ENCODE measurements around the gene BMP8B. TPM values are rescaled to one million over a fixed set of nuclear protein-coding genes. Genes with fewer than 3 reads are reported as not detected.

The BMP8B gene
- total and polyA plus RNA-seq, 2 of the 8 experiments (the other 6 are each of a cell fraction or from before 2014, with no cell fraction given), result 0.37 to 0.50 TPM

DNA sequence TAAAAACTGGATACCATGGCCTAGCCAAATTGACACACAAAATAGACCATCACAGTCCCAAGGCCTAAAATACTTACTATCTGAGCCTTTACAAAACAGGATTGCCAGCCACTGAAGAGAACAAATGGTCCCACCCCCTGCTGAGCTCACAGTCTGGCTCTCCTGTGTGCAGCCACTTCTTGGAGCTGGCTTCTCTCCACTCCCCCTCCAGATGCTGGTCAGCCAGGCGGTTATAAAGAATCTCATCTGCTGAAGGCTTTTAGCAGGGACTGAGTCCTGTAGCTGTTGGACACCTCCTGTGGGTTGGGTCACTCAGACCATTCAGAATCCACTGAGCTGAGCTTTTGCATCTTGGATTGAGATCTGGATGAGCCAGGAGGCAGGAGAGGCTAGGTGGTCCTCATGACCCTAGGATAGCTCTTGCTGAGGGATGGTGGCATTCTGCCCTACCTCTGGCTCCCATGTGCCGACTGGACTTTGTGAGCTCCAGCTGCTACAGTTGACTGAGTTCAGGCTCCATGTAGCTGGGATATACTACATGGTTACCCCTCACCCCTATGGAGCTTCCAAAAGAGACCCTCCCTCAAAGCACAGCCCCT lies 33.7 kb downstream of the BMP8B start:
- FAIRE-seq, result no peak
- Histone ChIP-seq H3K56ac (replicated peaks; ENCODE audit: insufficient read length, low read depth, low read length) (no peak overlapping the region), H3K27me3 (replicated peaks in 1 of 4; ENCODE audit: control insufficient read depth in 3 of 4, extremely low read depth in 1 of 4, insufficient read depth in 3 of 4, low read length in 3 of 4) (no peaks in the 10 kb centered on the region), H3K18ac (ENCODE audit: extremely low read depth, low read length) (no peak overlapping the region), H3K27ac (ENCODE audit: low read depth, low read length) (no peak overlapping the region), H2BK120ac (replicated peaks; ENCODE audit: low read depth, low read length) (no peak overlapping the region), H3K23ac (ENCODE audit: insufficient read length) (no peak overlapping the region), H3K14ac (ENCODE audit: insufficient read length) (no peak overlapping the region), H2BK20ac (ENCODE audit: low read length) (no peak overlapping the region), H2AK5ac (ENCODE audit: low read depth, low read length) (no peak overlapping the region), H2BK15ac (ENCODE audit: low read length) (no peak overlapping the region), H3K4ac (replicated peaks; ENCODE audit: insufficient read length, low read depth, low read length) (no peak overlapping the region), H4K91ac (replicated peaks; ENCODE audit: insufficient read length, low read length) (no peak overlapping the region), H3K4me3 (ENCODE audit: extremely low read depth in 1 of 4, insufficient read depth in 2 of 4, low read depth in 3 of 4, low read length in 4 of 4) (no peak overlapping the region), H2BK5ac (ENCODE audit: low read depth, low read length) (no peak overlapping the region), H3K4me1 (replicated peaks in 1 of 4; ENCODE audit: control insufficient read depth in 3 of 4, insufficient read depth in 4 of 4, low read length in 3 of 4) (no peaks in the 10 kb centered on the region), H4K5ac (ENCODE audit: insufficient read length, low read depth, low read length) (no peak overlapping the region), H4K8ac (ENCODE audit: extremely low read depth, insufficient read depth, low read length) (no peak overlapping the region), H3K23me2 (ENCODE audit: low read depth, low read length) (no peaks in the 10 kb centered on the region), H3K79me2 (ENCODE audit: control insufficient read depth in 1 of 2, insufficient read depth in 2 of 2, low read length in 2 of 2) (no peaks in the 10 kb centered on the region), H3K4me2 (ENCODE audit: insufficient read depth in 1 of 2, low read depth in 2 of 2, low read length in 2 of 2) (no peak overlapping the region), H3K9ac (replicated peaks in 1 of 4; ENCODE audit: extremely low read depth in 1 of 4, low read depth in 3 of 4, low read length in 3 of 4) (no peak overlapping the region), H2BK12ac (ENCODE audit: low read depth, low read length) (no peak overlapping the region), H3K79me1 (ENCODE audit: low read depth, low read length) (no peaks in the 10 kb centered on the region), H3K36me3 (ENCODE audit: control insufficient read depth in 2 of 4, insufficient read depth in 4 of 4, low read length in 3 of 4) (peaks cover 10 to 44% (median 25%) of the 10 kb centered on the region in 4 experiments; a peak in 7 of 8 replicates), H3K9me3 (ENCODE audit: insufficient read depth in 2 of 2, low read depth in 1 of 2, low read length in 1 of 2) (peaks cover 0 to 2% of the 10 kb centered on the region in 2 experiments; a peak in 1 of 4 replicates), H2AFZ (ENCODE audit: low read length) (no peak overlapping the region), H4K20me1 (replicated peaks in 1 of 2; ENCODE audit: control insufficient read depth in 1 of 2, insufficient read depth in 2 of 2, low read length in 2 of 2) (peaks cover 0 to 12% of the 10 kb centered on the region in 2 experiments)
- ChIA-PET CTCF (ENCODE audit: partially characterized antibody) (interaction anchor here (0.5 to 1.3 kb wide), 5 partner anchors 16 to 89 kb away, joined by 3 to 4 read pairs (median 3); no protein-coding TSS in a partner anchor), POLR2A (ENCODE audit: partially characterized antibody) (interaction anchor here (0.6 to 1.4 kb wide), 4 partner anchors 14 to 33 kb away, joined by 3 to 6 read pairs (median 4); partner anchors contain the start of gene PPIE)
- DNase-seq (ENCODE audit: low read depth in 1 of 2, low spot score in 2 of 2), result no peak
- 68% methylated on average over 2 of the region's 2 CpGs; no CpG with 5 or more reads in 1 of the 2 experiments for WGBS, 2 experiments (ENCODE audit: extremely low coverage in 1 of 2, insufficient coverage in 1 of 2, insufficient read length in 1 of 2, insufficient replicate concordance in 2 of 2, low coverage in 1 of 2, low lambda C conversion rate in 2 of 2, missing lambda C conversion rate in 1 of 2)
- TF ChIP-seq KDM4A (IDR thresholded peaks at IDR 0.05; ENCODE audit: low read depth, low read length, severe bottlenecking) (no peak), SUZ12 (IDR thresholded peaks at IDR 0.05; ENCODE audit: low read length) (no peak), KDM1A (IDR thresholded peaks at IDR 0.05; ENCODE audit: borderline replicate concordance, low read length) (no peak), NRF1 (IDR thresholded peaks at IDR 0.05; ENCODE audit: low read depth, low read length) (no peak), SIX5 (IDR thresholded peaks at IDR 0.05; ENCODE audit: low read depth, low read length) (no peak), NANOG (IDR thresholded peaks at IDR 0.05; ENCODE audit: insufficient read depth, low read depth, low read length, poor library complexity, severe bottlenecking) (no peak), EP300 (IDR thresholded peaks at IDR 0.05; ENCODE audit: borderline replicate concordance in 1 of 2, low read depth in 2 of 2, low read length in 2 of 2) (no peak)
- TF ChIP-seq, protein P1, sequence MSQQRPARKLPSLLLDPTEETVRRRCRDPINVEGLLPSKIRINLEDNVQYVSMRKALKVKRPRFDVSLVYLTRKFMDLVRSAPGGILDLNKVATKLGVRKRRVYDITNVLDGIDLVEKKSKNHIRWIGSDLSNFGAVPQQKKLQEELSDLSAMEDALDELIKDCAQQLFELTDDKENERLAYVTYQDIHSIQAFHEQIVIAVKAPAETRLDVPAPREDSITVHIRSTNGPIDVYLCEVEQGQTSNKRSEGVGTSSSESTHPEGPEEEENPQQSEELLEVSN (IDR thresholded peaks at IDR 0.05), result no peak
- TF ChIP-seq, protein P2, sequence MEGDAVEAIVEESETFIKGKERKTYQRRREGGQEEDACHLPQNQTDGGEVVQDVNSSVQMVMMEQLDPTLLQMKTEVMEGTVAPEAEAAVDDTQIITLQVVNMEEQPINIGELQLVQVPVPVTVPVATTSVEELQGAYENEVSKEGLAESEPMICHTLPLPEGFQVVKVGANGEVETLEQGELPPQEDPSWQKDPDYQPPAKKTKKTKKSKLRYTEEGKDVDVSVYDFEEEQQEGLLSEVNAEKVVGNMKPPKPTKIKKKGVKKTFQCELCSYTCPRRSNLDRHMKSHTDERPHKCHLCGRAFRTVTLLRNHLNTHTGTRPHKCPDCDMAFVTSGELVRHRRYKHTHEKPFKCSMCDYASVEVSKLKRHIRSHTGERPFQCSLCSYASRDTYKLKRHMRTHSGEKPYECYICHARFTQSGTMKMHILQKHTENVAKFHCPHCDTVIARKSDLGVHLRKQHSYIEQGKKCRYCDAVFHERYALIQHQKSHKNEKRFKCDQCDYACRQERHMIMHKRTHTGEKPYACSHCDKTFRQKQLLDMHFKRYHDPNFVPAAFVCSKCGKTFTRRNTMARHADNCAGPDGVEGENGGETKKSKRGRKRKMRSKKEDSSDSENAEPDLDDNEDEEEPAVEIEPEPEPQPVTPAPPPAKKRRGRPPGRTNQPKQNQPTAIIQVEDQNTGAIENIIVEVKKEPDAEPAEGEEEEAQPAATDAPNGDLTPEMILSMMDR (IDR thresholded peaks at IDR 0.05; ENCODE audit: control extremely low read depth in 1 of 3, insufficient read depth in 1 of 3, low read depth in 1 of 3, low read length in 3 of 3), result no peak
